SK-N-SH (cell line): ENCODE data around the gene KRTAP5-5. TPM values are rescaled to one million over a fixed set of nuclear protein-coding genes. Genes with fewer than 3 reads are reported as not detected.

ENCODE experiments used
- CTCF ChIA-PET: fragments of 300-600, 350-600 bp; formaldehyde crosslinking; extraction: SDS; loops from one replicate; lab custom pipeline; 2021; lab: Yijun Ruan, JAX
- POLR2A ChIA-PET: fragments of 350-600 bp; sonication (Branson Sonifier 250); formaldehyde crosslinking; extraction: SDS; loops from one replicate; lab custom pipeline; 2020; ENCODE audit warnings: antibody characterized with exemption, inconsistent platforms; lab: Yijun Ruan, JAX
- DNase-seq: peaks from one replicate; pipeline ENCODE4 v3.0.0; 2012
- H2AFZ ChIP-seq: fragments of 200-600 bp; sonication (generic); 2 replicates; pipeline ENCODE4 v1.8.1; 2016; ENCODE audit warnings: antibody characterized with exemption, mild to moderate bottlenecking, low read depth
- H3F3A ChIP-seq: fragments of 200-600 bp; sonication (generic); replicated peaks from 2 replicates; pipeline ENCODE3; 2016; ENCODE audit warnings: antibody characterized with exemption, mild to moderate bottlenecking; ENCODE audit not compliant: insufficient read depth
- H3K27ac ChIP-seq, 2 experiments: fragments of 200-500 bp in 1 of 2; fragments of 200-600 bp in 1 of 2; sonication (Bioruptor generic) in 1 of 2; sonication (generic), shearing (Covaris generic) in 1 of 2; 2 replicates each; pipeline versions ENCODE4 v1.5.1 to v1.6.1; 2014 to 2016; ENCODE audit warnings: low read depth in 2 of 2, inconsistent platforms in 1 of 2, low read length in 1 of 2, mild to moderate bottlenecking in 1 of 2, mixed read lengths in 1 of 2
- H3K27me3 ChIP-seq: fragments of 200-600 bp; sonication (generic), shearing (Covaris generic); 2 replicates; pipeline ENCODE4 v1.6.1; 2016; ENCODE audit warnings: mixed run types; ENCODE audit not compliant: insufficient read depth
- H3K36me3 ChIP-seq, 2 experiments: fragments of 200-500 bp in 1 of 2; fragments of 200-600 bp in 1 of 2; sonication (Bioruptor generic) in 1 of 2; sonication (generic) in 1 of 2; replicated peaks in 1 of 2; 2 replicates each; pipeline versions ENCODE3 to v1.5.1; 2014 to 2016; ENCODE audit warnings: low read length in 1 of 2, mild to moderate bottlenecking in 1 of 2; ENCODE audit not compliant: insufficient read depth in 2 of 2, control insufficient read depth in 1 of 2
- H3K4me1 ChIP-seq, 2 experiments: fragments of 200-500 bp in 1 of 2; fragments of 200-600 bp in 1 of 2; sonication (Bioruptor generic) in 1 of 2; sonication (generic), shearing (Covaris generic) in 1 of 2; 2 replicates each; pipeline versions ENCODE4 v1.5.1 to v1.6.1; 2014 to 2016; ENCODE audit warnings: low read depth in 1 of 2, low read length in 1 of 2, mixed run types in 1 of 2; ENCODE audit not compliant: insufficient read depth in 2 of 2, control insufficient read depth in 1 of 2
- H3K4me2 ChIP-seq: fragments of 200-600 bp; sonication (generic), shearing (Covaris generic); 2 replicates; pipeline ENCODE4 v1.6.1; 2017; ENCODE audit warnings: mixed run types
- H3K4me3 ChIP-seq, 2 experiments: fragments of 200-500 bp in 1 of 2; fragments of 200-600 bp in 1 of 2; sonication (Bioruptor generic) in 1 of 2; sonication (generic), shearing (Covaris generic) in 1 of 2; 2 replicates each; pipeline versions ENCODE4 v1.5.1 to v1.8.1; 2014 to 2016; ENCODE audit warnings: low read depth in 2 of 2, inconsistent platforms in 1 of 2, low read length in 1 of 2, mild to moderate bottlenecking in 1 of 2, mixed read lengths in 1 of 2, moderate library complexity in 1 of 2
- H3K79me2 ChIP-seq: fragments of 200-600 bp; sonication (generic); 2 replicates; pipeline ENCODE4 v1.8.1; 2017; ENCODE audit warnings: mild to moderate bottlenecking; ENCODE audit not compliant: insufficient read depth
- H3K9ac ChIP-seq: fragments of 200-600 bp; sonication (generic); 2 replicates; pipeline ENCODE4 v1.6.1; 2017; ENCODE audit warnings: mixed run types
- H3K9me2 ChIP-seq: fragments of 200-600 bp; sonication (generic); 2 replicates; pipeline ENCODE4 v1.6.1; 2017; ENCODE audit warnings: mixed run types
- H3K9me3 ChIP-seq: fragments of 200-600 bp; sonication (generic); 2 replicates; pipeline ENCODE4 v1.6.1; 2017; ENCODE audit warnings: mixed run types, mild to moderate bottlenecking, moderate library complexity
- H4K20me1 ChIP-seq: fragments of 200-600 bp; sonication (generic); 2 replicates; pipeline ENCODE4 v1.6.1; 2017; ENCODE audit warnings: mild to moderate bottlenecking, mixed run types; ENCODE audit not compliant: insufficient read depth
- ELF1 ChIP-seq: IDR thresholded peaks from 2 replicates; pipeline ENCODE4 v1.4.0; 2012
- EP300 ChIP-seq, 2 experiments: IDR thresholded peaks; 2 replicates each; pipeline versions ENCODE4 v1.4.0 to v1.6.1; 2012; ENCODE audit warnings: borderline replicate concordance in 1 of 2, low read depth in 1 of 2, low read length in 1 of 2
- EZH2phosphoT487 ChIP-seq: fragments of 200-600 bp; sonication (generic); IDR thresholded peaks from 2 replicates; pipeline ENCODE4 v1.6.1; 2017; ENCODE audit warnings: low read depth, mixed run types, mild to moderate bottlenecking, antibody characterized with exemption, moderate library complexity, borderline replicate concordance
- FOSL2 ChIP-seq: IDR thresholded peaks from 2 replicates; pipeline ENCODE4 v1.4.0; 2012; ENCODE audit warnings: low read depth, mild to moderate bottlenecking, moderate library complexity, borderline replicate concordance
- GABPA ChIP-seq: IDR thresholded peaks from 2 replicates; pipeline ENCODE4 v1.4.0; 2012; ENCODE audit warnings: low read depth, mild to moderate bottlenecking
- GATA2 ChIP-seq: sonication (generic); formaldehyde crosslinking; IDR thresholded peaks from 2 replicates; pipeline ENCODE4 v1.5.0; 2020; ENCODE audit warnings: mild to moderate bottlenecking, missing genetic modification reagents
- IRF3 ChIP-seq: fragments of 150-350 bp; IDR thresholded peaks from 2 replicates; pipeline ENCODE4 v1.6.1; 2016; ENCODE audit warnings: mild to moderate bottlenecking, low read depth, low read length
- JUND ChIP-seq: IDR thresholded peaks from 2 replicates; pipeline ENCODE4 v1.4.0; 2012
- MAX ChIP-seq: IDR thresholded peaks from 2 replicates; pipeline ENCODE4 v1.4.0; 2012; ENCODE audit warnings: low read depth
- MXI1 ChIP-seq: IDR thresholded peaks from 2 replicates; pipeline ENCODE4 v1.6.1; 2012; ENCODE audit warnings: mild to moderate bottlenecking, low read depth, low read length, improper control_type of control experiment
- NFIC ChIP-seq: IDR thresholded peaks from 2 replicates; pipeline ENCODE4 v1.4.0; 2012; ENCODE audit warnings: borderline replicate concordance
- NRF1 ChIP-seq: IDR thresholded peaks from 2 replicates; pipeline ENCODE4 v1.6.1; 2012; ENCODE audit warnings: low read depth, mild to moderate bottlenecking, low read length
- PBX3 ChIP-seq: IDR thresholded peaks from 2 replicates; pipeline ENCODE4; 2012
- RXRA ChIP-seq: IDR thresholded peaks from 2 replicates; pipeline ENCODE4 v1.4.0; 2012; ENCODE audit warnings: low read depth, mild to moderate bottlenecking, borderline replicate concordance
- SIN3A ChIP-seq: IDR thresholded peaks from 2 replicates; pipeline ENCODE4 v1.6.1; 2012; ENCODE audit warnings: low read depth, mild to moderate bottlenecking, low read length, moderate library complexity, borderline replicate concordance
- TAF1 ChIP-seq: IDR thresholded peaks from 2 replicates; pipeline ENCODE4 v1.6.1; 2012; ENCODE audit warnings: low read depth, mild to moderate bottlenecking, low read length, moderate library complexity, borderline replicate concordance
- USF1 ChIP-seq: IDR thresholded peaks from 2 replicates; pipeline ENCODE4 v1.4.0; 2012; ENCODE audit warnings: low read depth, borderline replicate concordance
- USF2 ChIP-seq: fragments of 150-350 bp; IDR thresholded peaks from 2 replicates; pipeline ENCODE4 v1.6.1; 2017; ENCODE audit warnings: antibody characterized with exemption, low read length, low read depth, borderline replicate concordance
- YY1 ChIP-seq: IDR thresholded peaks from 2 replicates; pipeline ENCODE4 v1.4.0; 2012; ENCODE audit warnings: low read depth, mild to moderate bottlenecking
- ZBTB33 ChIP-seq: IDR thresholded peaks from 2 replicates; pipeline ENCODE4 v1.4.0; 2012; ENCODE audit warnings: low read depth, borderline replicate concordance
- WGBS: methylation state at CpG from one replicate; pipeline ENCODE4 v1.1.6; 2017; ENCODE audit warnings: low lambda C conversion rate; 5-methylcytosine and 5-hydroxymethylcytosine counted together
- polyA plus RNA-seq, 3 experiments: library from polyadenylated mRNA; depleted of rRNA; stranded (reverse); fragments of >200 nt; gene quantifications; 2 replicates each; pipeline ENCODE4 v1.2.3, GENCODE V29; 2012

KRTAP5-5 gene
- polyA plus RNA-seq, 1 of the 3 experiments (the other 2 are of a cell fraction) = not detected

GRCh38 chr11:1671658-1672057 lies 42.1 kb downstream of the KRTAP5-5 start:
- ChIA-PET POLR2A (no interaction called here), CTCF (interaction anchor here (5.2 to 14.1 kb wide), 2 partner anchors 18 to 22 kb away, joined by 28 to 101 read pairs; no protein-coding TSS in a partner anchor)
- Histone ChIP-seq H3K9ac (no peak overlapping the region), H3K9me2 (no peaks in the 10 kb centered on the region), H3K36me3 (no peaks in the 10 kb centered on the region), H2AFZ (no peak overlapping the region), H4K20me1 (no peaks in the 10 kb centered on the region), H3K4me1 (no peaks in the 10 kb centered on the region; a peak in 1 of 4 replicates), H3K27ac (no peak overlapping the region), H3K4me2 (no peak overlapping the region), H3K9me3 (no peaks in the 10 kb centered on the region), H3K27me3 (no peaks in the 10 kb centered on the region; the same call in 1 of the 2 replicates), H3K79me2 (no peaks in the 10 kb centered on the region), H3F3A (no peaks in the 10 kb centered on the region), H3K4me3 (no peak overlapping the region)
- DNase-seq = no peak
- TF ChIP-seq GATA2 (CRISPR knock-in tag) = no peak
- TF ChIP-seq NRF1 = no peak
- no peak for TF ChIP-seq EP300 (IDR thresholded peaks at IDR 0.05; ENCODE audit: borderline replicate concordance in 1 of 2, low read depth in 1 of 2, low read length in 1 of 2)
- TF ChIP-seq USF1 = no peak
- TF ChIP-seq IRF3 = no peak
- no peak for TF ChIP-seq GABPA
- no peak for TF ChIP-seq EZH2phosphoT487
- no peak for TF ChIP-seq MXI1
- no peak for TF ChIP-seq JUND
- 66% methylated on average over 11 of the region's 11 CpGs for WGBS

- no peak overlapping the region for H3K4me2 ChIP-seq
- no peak for DNase-seq
- H3K27ac ChIP-seq = no peak overlapping the region
- H3K36me3 ChIP-seq = no peaks in the 10 kb centered on the region
- H3K9me3 ChIP-seq = no peaks in the 10 kb centered on the region
- no peaks in the 10 kb centered on the region for H3K9me2 ChIP-seq
- H3K79me2 ChIP-seq = no peaks in the 10 kb centered on the region
- H3F3A ChIP-seq = no peaks in the 10 kb centered on the region
- no peak overlapping the region for H2AFZ ChIP-seq
- no peaks in the 10 kb centered on the region for H4K20me1 ChIP-seq
- no peak overlapping the region for H3K9ac ChIP-seq
- no peaks in the 10 kb centered on the region; the same call in 1 of the 2 replicates for H3K27me3 ChIP-seq
- no peaks in the 10 kb centered on the region; a peak in 1 of 4 replicates for H3K4me1 ChIP-seq
- no peak overlapping the region for H3K4me3 ChIP-seq
- 61% methylated on average over 15 of the region's 15 CpGs for WGBS
- CTCF ChIA-PET = interaction anchor here (1.3 to 14.1 kb wide), 2 partner anchors 19 to 21 kb away, joined by 5 to 101 read pairs; no protein-coding TSS in a partner anchor
- POLR2A ChIA-PET = no interaction called here
- TF ChIP-seq YY1 = no peak
- no peak for TF ChIP-seq MAX
- TF ChIP-seq ZBTB33 = no peak
- TF ChIP-seq FOSL2 = no peak
- TF ChIP-seq JUND = no peak
- no peak for TF ChIP-seq USF2
- TF ChIP-seq ELF1 = no peak
- TF ChIP-seq EP300 (IDR thresholded peaks at IDR 0.05; ENCODE audit: borderline replicate concordance in 1 of 2, low read depth in 1 of 2, low read length in 1 of 2) = no peak
- no peak for TF ChIP-seq GATA2 (CRISPR knock-in tag)
- no peak for TF ChIP-seq TAF1
- no peak for TF ChIP-seq MXI1
- TF ChIP-seq RXRA = no peak
- no peak for TF ChIP-seq SIN3A
- TF ChIP-seq NRF1 = no peak
- TF ChIP-seq NFIC = no peak
- TF ChIP-seq PBX3 = no peak
Observed at GRCh38 chr11:1672613-1673350, 43.2 kb downstream of the KRTAP5-5 start.
